H1 (cell line): Measurements from ENCODE around the gene SURF2. TPM values are rescaled to one million over a fixed set of nuclear protein-coding genes. Genes with fewer than 3 reads are reported as not detected.

ENCODE experiments used
- HDAC2 ChIP-seq, 2 experiments: fragments of 300-600 bp in 1 of 2; sonication (generic) in 1 of 2; IDR thresholded peaks; 2 replicates each; pipeline ENCODE4 v1.6.1; 2011 to 2012; ENCODE audit warnings: low read depth in 2 of 2, low read length in 2 of 2, mild to moderate bottlenecking in 2 of 2, moderate library complexity in 2 of 2, borderline replicate concordance in 1 of 2, inconsistent platforms in 1 of 2
- polyA plus RNA-seq, 7 experiments: library from polyadenylated mRNA; depleted of rRNA in 3 of 7; stranded (reverse) in 5 of 7; unstranded in 2 of 7; fragments of >200 nt in 5 of 7; fragments of 200-250 nt in 2 of 7; gene quantifications; 1 replicate in 5 of 7; 2 replicates in 1 of 7; 4 replicates in 1 of 7; pipeline versions ENCODE4 v1.2.1 to v1.2.3, GENCODE V29; 2011 to 2013; ENCODE audit warnings: missing spikeins in 2 of 7, mixed read lengths in 2 of 7
- total RNA-seq: library from RNA; stranded (reverse); fragmentation: NEBNext Ultra II Directional; extraction: Animal tissue kit (Norgen Biotek cat#: 25700); gene quantifications from 2 replicates; pipeline ENCODE4 v1.2.1, GENCODE V29; 2021

Gene SURF2
- total and polyA plus RNA-seq, 2 of the 8 experiments (the other 6 are each of a cell fraction or from before 2014, with no cell fraction given) = 36.6 to 37.7 TPM

DNA sequence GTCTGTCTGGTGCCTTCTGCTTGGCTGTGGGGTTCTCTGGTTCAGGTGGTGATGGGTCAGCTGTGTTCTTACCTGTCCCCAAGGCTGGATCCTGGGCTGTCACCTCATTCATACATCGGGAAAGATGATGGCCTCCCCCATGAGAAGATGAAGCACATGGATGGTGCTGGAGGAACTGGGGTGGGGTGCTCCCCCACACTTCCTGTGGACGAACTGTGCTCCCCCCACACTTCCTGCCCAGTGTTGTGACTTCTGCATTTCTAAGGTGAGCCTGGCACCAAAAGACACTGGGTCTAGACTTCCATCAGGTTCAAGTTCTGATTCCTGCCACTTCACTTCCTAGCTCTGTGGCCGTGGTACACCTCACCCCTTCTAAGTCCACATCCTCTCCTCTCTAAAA lies 16.1 kb upstream of the SURF2 start (continued):
- TF ChIP-seq HDAC2 (IDR thresholded peaks at IDR 0.05; ENCODE audit: borderline replicate concordance in 1 of 2, low read depth in 2 of 2, low read length in 2 of 2) = no peak
- TF ChIP-seq, all 59 proteins: peak for 0
